Endometrial microvascular endothelial cells (primary cell): Measurements from ENCODE around the gene SH3GL2. TPM values are rescaled to one million over a fixed set of nuclear protein-coding genes. Genes with fewer than 3 reads are reported as not detected.

Experiments used
- in situ Hi-C: cut with HindIII; loops from 2 replicates; pipeline ENCODE4 v1.10.0; 2017; ENCODE audit warnings: low sequenced_read_pairs, low pct_unique_long_range_greater_than_20kb; ENCODE audit errors: inconsistent ontology term
- total RNA-seq: library from RNA; depleted of rRNA; stranded (reverse); fragments of >200 nt; gene quantifications from one replicate; pipeline ENCODE4 v1.2.3, GENCODE V29; 2015; ENCODE audit errors: inconsistent ontology term

Gene SH3GL2
- total RNA-seq, 1 donor from 2014 or later, result not detected

DNA sequence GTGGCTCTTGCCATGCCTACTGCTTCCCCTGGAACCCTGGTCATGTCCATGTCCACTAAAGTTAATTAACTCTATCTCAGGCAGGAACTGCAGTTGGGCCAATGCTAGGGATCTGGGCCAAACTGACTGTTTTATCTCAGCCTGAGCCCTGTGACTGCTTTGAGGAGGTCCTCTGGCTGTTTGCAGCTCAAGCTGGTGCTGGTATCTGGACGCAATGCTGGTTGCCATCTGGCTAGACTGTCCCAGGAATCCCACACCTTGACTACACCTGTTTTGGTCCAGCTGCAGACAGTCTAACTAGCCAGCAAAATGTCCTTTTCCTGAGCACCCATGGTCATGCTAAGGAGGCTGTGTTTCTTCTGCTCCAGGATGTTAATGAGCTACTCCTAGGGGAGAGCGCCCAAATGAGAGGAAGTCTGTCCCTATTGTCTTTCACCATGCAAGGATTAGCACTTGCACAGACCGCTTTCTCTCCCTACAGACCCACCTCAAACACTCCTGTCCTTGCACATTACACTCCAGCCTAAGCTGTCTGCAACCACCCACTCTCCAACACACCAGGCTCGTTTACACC is 251.0 kb downstream of the SH3GL2 start:
- in situ Hi-C loops, result no loop called here

GRCh38 chr9:17832812-17833211 is 253.9 kb downstream of the SH3GL2 start:
- in situ Hi-C loops, result no loop called here

GRCh38 chr9:17833846-17834245 is 255.0 kb downstream of the SH3GL2 start:
- in situ Hi-C loops, result no loop called here

DNA sequence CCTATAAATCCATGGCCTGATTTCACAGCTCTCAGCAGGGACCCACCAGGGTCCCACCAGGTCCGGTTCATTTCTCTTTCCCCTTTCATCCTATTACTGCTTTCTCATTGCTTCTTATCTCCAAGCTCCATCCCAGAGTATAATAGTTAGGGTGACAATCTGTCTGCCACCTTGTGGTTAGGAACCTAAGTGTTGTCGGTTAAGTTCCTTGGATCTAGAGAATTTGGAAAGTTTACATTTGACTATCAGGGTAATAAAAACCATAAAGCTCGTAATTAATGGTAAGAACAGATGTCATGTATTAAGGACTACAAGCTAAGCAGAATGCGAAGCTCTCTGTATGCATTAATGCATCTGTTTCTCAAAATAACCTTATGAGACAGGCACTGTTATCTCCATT is 259.1 kb downstream of the SH3GL2 start:
- in situ Hi-C loops, result no loop called here

DNA sequence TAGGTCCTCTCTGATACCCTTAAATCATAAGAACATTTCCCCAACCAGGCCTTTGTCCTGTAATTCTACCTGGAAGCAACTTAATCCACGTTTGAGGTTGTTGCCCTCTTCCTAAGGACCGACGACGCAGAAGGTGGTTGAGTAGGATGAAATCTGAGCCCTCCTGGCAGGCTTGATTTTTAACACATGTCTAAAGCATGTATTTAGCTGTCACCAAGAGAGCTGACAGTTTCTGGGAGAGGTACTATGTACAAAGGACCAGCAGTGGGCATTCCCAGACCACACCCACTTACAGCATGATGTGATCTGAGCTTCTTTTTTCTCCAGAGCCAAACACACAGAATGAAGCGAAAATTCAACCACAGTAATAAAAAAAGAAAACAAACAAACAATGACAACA is 260.9 kb downstream of the SH3GL2 start:
- in situ Hi-C loops, result no loop called here

DNA sequence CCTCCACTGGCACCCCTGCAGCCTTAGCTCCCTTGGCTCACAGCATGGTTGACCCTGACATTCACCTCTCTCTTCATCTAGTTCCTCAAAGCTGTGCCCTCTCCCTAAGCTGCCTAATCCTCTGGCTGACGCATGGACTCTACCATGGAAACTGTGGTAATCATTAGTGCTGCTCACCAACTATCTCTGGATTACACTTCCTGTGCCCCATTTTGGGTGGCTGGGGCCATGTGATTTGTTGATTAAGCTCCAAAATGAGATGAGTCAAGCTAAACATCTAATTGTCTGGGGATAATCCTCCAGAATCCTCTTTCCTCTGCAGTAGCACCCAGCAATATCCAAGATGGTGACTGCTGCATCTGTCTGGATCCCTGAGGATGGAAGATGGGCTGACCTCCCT is 264.4 kb downstream of the SH3GL2 start:
- in situ Hi-C loops, result no loop called here
